GM18858 (cell line): ENCODE results near the gene BET1.
A peak's percentile ranks its signal among the peaks of the same experiment; 100 is the strongest.

Source experiments
- ATAC-seq: cut with Tn5 transposase; IDR thresholded peaks from one replicate; pipeline ENCODE4 v1.9.1; 2021; ENCODE audit not compliant: unreplicated experiment

Gene BET1

GRCh38 chr7:94015538-94015937 is 11.4 kb upstream of the BET1 start:
- ATAC-seq = no peak

- ATAC-seq = no peak
Measured at GRCh38 chr7:94012746-94013145, 8.6 kb upstream of the BET1 start.

GRCh38 chr7:94011714-94012353 is 7.7 kb upstream of the BET1 start:
- no peak for ATAC-seq

GRCh38 chr7:94008537-94008936 is 4.4 kb upstream of the BET1 start:
- ATAC-seq = no peak

- ATAC-seq = no peak
Measured at GRCh38 chr7:94005753-94006152, 1.6 kb upstream of the BET1 start.

GRCh38 chr7:94003446-94004023 is 620 bp downstream of the BET1 start:
- peak; percentile 13 for ATAC-seq

GRCh38 chr7:94001396-94001795 is 2.8 kb downstream of the BET1 start:
- ATAC-seq = no peak

GRCh38 chr7:93997868-93998267 is 6.3 kb downstream of the BET1 start:
- ATAC-seq = no peak

GRCh38 chr7:93992421-93993110 is 11.6 kb downstream of the BET1 start:
- ATAC-seq = peak; percentile 41

GRCh38 chr7:93987297-93987696 is 16.9 kb downstream of the BET1 start:
- no peak for ATAC-seq

GRCh38 chr7:93985101-93985500 is 19.1 kb downstream of the BET1 start:
- ATAC-seq = no peak

GRCh38 chr7:93984024-93984423 is 20.1 kb downstream of the BET1 start:
- no peak for ATAC-seq

- no peak for ATAC-seq
Measured at GRCh38 chr7:93981480-93981874, 22.7 kb downstream of the BET1 start.

- peak; percentile 70 for ATAC-seq
Measured at GRCh38 chr7:93980744-93981479, 23.2 kb downstream of the BET1 start.

GRCh38 chr7:93977211-93977950 is 26.8 kb downstream of the BET1 start:
- ATAC-seq = no peak

- ATAC-seq = no peak
Measured at GRCh38 chr7:93973134-93973533, 31.0 kb downstream of the BET1 start.

- no peak for ATAC-seq
Measured at GRCh38 chr7:93972029-93972725, 32.0 kb downstream of the BET1 start.

- no peak for ATAC-seq
Measured at GRCh38 chr7:93968911-93969620, 35.1 kb downstream of the BET1 start.

GRCh38 chr7:93964813-93965212 is 39.3 kb downstream of the BET1 start:
- no peak for ATAC-seq

GRCh38 chr7:93964262-93964661 is 39.9 kb downstream of the BET1 start:
- ATAC-seq = no peak
